KMS-11 (cell line): ENCODE data around the gene RAB4B.

Experiments used
- H2AFZ ChIP-seq: fragments of 200-600 bp; sonication (generic); 2 replicates; pipeline ENCODE4 v1.6.1; 2016; ENCODE audit warnings: antibody characterized with exemption, mixed run types, low read depth
- H3K27ac ChIP-seq: fragments of 200-600 bp; sonication (generic); 2 replicates; pipeline ENCODE4 v1.6.1; 2016; ENCODE audit warnings: mild to moderate bottlenecking, mixed run types
- H3K27me3 ChIP-seq: fragments of 200-600 bp; sonication (generic); 2 replicates; pipeline ENCODE4 v1.6.1; 2017; ENCODE audit warnings: mild to moderate bottlenecking, low read depth, mixed run types, moderate library complexity; ENCODE audit not compliant: insufficient read depth
- H3K36me3 ChIP-seq: fragments of 200-600 bp; sonication (generic); 2 replicates; pipeline ENCODE4 v1.6.1; 2017; ENCODE audit warnings: mild to moderate bottlenecking, mixed run types; ENCODE audit not compliant: insufficient read depth
- H3K4me1 ChIP-seq: fragments of 200-600 bp; sonication (generic); 2 replicates; pipeline ENCODE4 v1.6.1; 2016; ENCODE audit warnings: mild to moderate bottlenecking, low read depth, mixed run types; ENCODE audit not compliant: poor library complexity, severe bottlenecking
- H3K4me2 ChIP-seq: fragments of 200-600 bp; sonication (generic); 2 replicates; pipeline ENCODE4 v1.7.0; 2016; ENCODE audit warnings: mild to moderate bottlenecking, mixed run types
- H3K4me3 ChIP-seq: fragments of 200-600 bp; sonication (generic); IDR thresholded peaks from 2 replicates; pipeline ENCODE4 v1.6.1; 2017; ENCODE audit warnings: low read depth, low read length, mixed read lengths; ENCODE audit not compliant: insufficient read depth
- H3K79me2 ChIP-seq: fragments of 200-600 bp; sonication (generic); 2 replicates; pipeline ENCODE4 v1.6.1; 2016; ENCODE audit warnings: low read depth, mixed run types; ENCODE audit not compliant: insufficient read depth
- H3K9ac ChIP-seq: fragments of 200-600 bp; sonication (generic); 2 replicates; pipeline ENCODE4 v1.6.1; 2016; ENCODE audit warnings: mild to moderate bottlenecking, mixed run types
- H4K20me1 ChIP-seq: fragments of 200-600 bp; sonication (generic); 2 replicates; pipeline ENCODE4 v1.6.1; 2016; ENCODE audit warnings: mild to moderate bottlenecking, mixed run types; ENCODE audit not compliant: insufficient read depth
- CTCF ChIP-seq: fragments of 200-600 bp; sonication (generic); conservative IDR thresholded peaks from 2 replicates; pipeline ENCODE4 v1.6.1; 2017; ENCODE audit warnings: low read depth, mild to moderate bottlenecking, antibody characterized with exemption, low read length, moderate library complexity, mixed read lengths

The RAB4B gene

DNA sequence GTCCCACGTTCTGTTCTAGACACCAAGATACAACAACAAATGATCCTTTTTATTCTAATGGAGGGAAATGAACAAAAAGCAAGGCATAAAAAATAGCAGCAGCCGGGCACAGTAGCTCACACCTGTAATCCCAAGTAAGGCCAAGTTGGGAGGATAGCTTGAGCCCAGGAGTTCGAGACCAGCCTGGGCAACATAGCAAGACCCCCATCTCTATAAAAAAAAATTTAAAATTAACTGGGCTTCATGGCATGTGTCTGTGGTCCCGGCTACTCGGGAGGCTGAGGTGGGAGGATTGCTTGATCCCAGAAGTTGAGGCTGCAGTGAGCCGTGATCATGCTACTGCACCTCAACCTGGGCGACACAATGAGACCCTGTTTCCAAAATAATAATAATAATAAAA, 1.7 kb upstream of the RAB4B start:
- TF ChIP-seq CTCF = no peak
- H3K9ac ChIP-seq = no peak overlapping the region
- no peak overlapping the region for H3K4me3 ChIP-seq
- H3K27ac ChIP-seq = no peak overlapping the region
- peaks cover 25% of the 10 kb centered on the region for H3K27me3 ChIP-seq
- no peaks in the 10 kb centered on the region for H4K20me1 ChIP-seq
- H3K4me1 ChIP-seq = peaks cover 12% of the 10 kb centered on the region
- no peaks in the 10 kb centered on the region for H3K79me2 ChIP-seq
- no peak overlapping the region for H2AFZ ChIP-seq
- no peaks in the 10 kb centered on the region for H3K36me3 ChIP-seq
- peak overlapping the region; percentile 69 for H3K4me2 ChIP-seq

- peak overlapping the region; percentile 86 for H3K27ac ChIP-seq
- H3K4me3 ChIP-seq = peak overlapping the region; percentile 29
- no peaks in the 10 kb centered on the region for H3K36me3 ChIP-seq
- peak overlapping the region; percentile 57; the same call in 1 of the 2 replicates for H3K9ac ChIP-seq
- H3K4me2 ChIP-seq = peak overlapping the region; percentile 98
- peaks cover 25% of the 10 kb centered on the region for H3K27me3 ChIP-seq
- no peak for TF ChIP-seq CTCF
- H3K79me2 ChIP-seq = no peaks in the 10 kb centered on the region
- H2AFZ ChIP-seq = peak overlapping the region; percentile 67; the same call in 1 of the 2 replicates
- H3K4me1 ChIP-seq = peaks cover 12% of the 10 kb centered on the region
- no peaks in the 10 kb centered on the region for H4K20me1 ChIP-seq
Observed at GRCh38 chr19:40776932-40777644, 959 bp upstream of the RAB4B start.

DNA sequence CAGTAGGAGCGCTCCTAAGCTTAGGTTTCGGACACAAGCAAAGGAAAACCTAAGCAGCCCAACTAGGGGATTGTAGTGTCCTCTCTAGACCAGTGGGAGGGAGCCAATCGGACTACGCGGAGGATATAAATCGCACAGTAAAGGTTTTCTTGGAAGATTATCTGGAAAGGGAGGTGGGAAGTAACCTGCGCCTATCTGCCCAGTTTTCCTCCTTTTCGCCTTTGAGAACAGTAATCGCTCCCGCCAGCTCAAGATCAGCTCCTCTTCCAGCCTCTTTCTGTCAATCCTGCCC, 456 bp upstream of the RAB4B start:
- Histone ChIP-seq H3K27ac (peak overlapping the region; percentile 86), H3K27me3 (peaks cover 25% of the 10 kb centered on the region), H3K79me2 (no peaks in the 10 kb centered on the region), H3K4me3 (peak overlapping the region; percentile 58), H3K9ac (peak overlapping the region; percentile 57; the same call in 1 of the 2 replicates), H4K20me1 (no peaks in the 10 kb centered on the region), H2AFZ (peak overlapping the region; percentile 67; the same call in 1 of the 2 replicates), H3K4me1 (peaks cover 12% of the 10 kb centered on the region), H3K4me2 (peak overlapping the region; percentile 98), H3K36me3 (no peaks in the 10 kb centered on the region)
- no peak for TF ChIP-seq CTCF

DNA sequence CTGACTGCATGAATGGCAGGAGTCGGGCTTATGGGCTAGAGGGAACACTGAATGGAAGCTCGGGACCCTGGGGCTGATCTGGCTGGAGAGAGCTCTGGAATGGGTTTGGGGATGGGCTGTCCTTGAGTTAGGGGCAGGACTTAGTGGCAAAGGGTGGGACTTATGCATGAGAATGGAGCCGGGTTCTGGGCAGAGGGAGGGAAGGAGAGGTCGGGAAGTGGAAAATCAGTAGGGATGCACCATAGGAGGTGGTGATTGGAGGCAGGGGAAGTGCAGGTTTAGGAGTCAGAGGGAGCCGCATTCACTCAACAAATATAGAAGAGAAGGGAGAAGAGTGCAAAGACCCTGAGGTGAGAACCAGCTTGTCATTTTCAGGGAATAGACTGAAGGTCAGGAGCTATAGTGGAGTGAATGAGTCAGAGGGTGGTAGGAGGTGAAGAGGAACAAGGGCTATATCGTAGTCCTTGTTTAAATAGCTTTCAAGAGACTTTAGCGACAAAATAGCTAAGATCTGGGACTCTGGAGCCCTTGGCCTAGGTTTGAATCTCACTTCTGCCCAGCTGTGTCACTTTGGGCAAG, 748 bp downstream of the RAB4B start:
- Histone ChIP-seq H3K9ac (peak overlapping the region; percentile 57; the same call in 1 of the 2 replicates), H4K20me1 (no peaks in the 10 kb centered on the region), H3K36me3 (no peaks in the 10 kb centered on the region), H3K27me3 (peaks cover 21% of the 10 kb centered on the region), H3K4me1 (peaks cover 12% of the 10 kb centered on the region), H3K27ac (no peak overlapping the region; the same call in 1 of the 2 replicates), H2AFZ (peak overlapping the region; percentile 64), H3K79me2 (no peaks in the 10 kb centered on the region), H3K4me2 (peak overlapping the region; percentile 56), H3K4me3 (peak overlapping the region; percentile 58)
- no peak for TF ChIP-seq CTCF
